HG03108 (cell line): ENCODE measurements around the gene PTGDS.
"Not testable (repeated sequence)": the region's sequence is repeated elsewhere in the genome, so short reads cannot be mapped to it uniquely, and the experiment has no call there.

ENCODE experiments used
- ATAC-seq: cut with Tn5 transposase; IDR thresholded peaks from one replicate; pipeline ENCODE4 v1.9.1; 2021; ENCODE audit warnings: moderate library complexity; ENCODE audit not compliant: unreplicated experiment

PTGDS gene

DNA sequence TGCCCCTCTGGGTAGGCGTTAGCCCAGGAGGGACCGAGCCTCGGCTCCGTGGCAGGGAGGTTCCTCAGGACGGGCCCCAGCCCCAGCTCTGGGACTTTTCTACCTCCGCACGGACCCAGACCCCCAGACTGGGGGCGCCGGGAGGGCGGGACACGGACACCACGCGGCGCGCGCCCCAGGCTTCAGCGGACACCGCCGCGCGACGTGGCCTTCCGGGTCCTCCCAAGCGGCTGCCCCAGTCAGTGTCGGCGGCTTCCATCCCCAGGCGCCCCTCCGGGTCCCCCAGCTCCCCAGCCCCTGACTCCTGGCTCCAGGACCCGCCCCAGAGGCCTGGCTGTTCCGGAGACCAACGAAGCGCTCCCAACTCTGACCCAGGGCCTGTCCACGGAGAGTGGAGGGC is 8.5 kb downstream of the PTGDS start:
- ATAC-seq: no peak

DNA sequence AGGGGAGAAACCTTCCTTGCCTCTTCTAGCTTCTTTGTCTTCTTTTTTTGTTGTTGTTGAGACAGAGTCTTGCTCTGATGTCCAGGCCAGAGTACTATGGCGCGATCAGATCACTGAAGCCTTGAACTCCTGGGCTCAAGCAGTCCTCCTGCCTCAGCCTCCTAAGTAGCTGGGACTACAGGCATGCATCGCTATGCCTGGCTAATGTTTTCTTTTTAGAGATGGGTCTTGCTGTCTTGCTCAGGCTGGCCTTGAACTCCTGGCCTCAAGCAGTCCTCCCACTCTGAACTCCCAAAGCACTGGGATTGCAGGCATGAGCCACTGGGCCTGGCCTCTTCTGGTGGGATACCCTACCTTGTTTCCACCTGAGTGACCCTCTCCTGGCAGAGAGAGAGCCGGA is 11.6 kb downstream of the PTGDS start:
- ATAC-seq: no peak

DNA sequence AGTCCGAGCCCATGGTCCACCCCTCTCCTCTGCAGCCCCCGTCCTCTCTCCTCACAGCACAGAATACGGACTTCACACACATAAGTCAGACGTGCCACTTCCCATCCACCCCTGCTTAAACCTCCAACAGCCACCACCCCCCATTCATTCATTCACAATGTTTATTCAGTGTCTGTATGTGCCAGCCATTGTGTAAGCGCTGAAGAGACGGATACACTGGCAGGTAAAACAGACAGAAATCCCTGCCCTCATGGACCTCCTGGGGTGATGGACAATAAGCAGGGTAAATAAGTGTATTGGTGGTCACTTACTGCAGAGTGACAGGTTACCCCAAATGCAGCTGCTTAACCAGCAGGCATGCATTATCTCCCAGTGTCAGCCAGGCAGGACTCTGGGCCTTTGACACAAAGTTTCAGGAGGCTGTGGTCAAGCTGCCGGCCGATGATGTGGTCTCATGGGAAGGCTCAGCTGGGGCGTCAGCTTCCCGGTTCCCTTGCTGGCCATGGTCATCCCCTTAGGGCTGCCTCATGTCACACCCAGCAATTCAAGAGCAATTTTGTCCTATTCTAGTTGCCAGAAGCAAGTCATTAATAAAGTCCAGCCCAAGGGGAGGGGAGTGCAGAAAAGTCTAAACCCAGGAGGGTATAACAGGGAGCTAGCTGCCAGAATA is 13.1 kb downstream of the PTGDS start:
- no peak for ATAC-seq

- peak; percentile 79 for ATAC-seq
These were observed 14.9 kb downstream of the PTGDS start, which contains the start of gene PAXX for GRCh38 chr9:136991993-136992818. Gene PAXX (plus strand): TSS chr9:136992422. CDS start chr9:136992444, 22 bp downstream.

GRCh38 chr9:136992819-136993369 is 15.6 kb downstream of the PTGDS start:
- ATAC-seq: no peak

DNA sequence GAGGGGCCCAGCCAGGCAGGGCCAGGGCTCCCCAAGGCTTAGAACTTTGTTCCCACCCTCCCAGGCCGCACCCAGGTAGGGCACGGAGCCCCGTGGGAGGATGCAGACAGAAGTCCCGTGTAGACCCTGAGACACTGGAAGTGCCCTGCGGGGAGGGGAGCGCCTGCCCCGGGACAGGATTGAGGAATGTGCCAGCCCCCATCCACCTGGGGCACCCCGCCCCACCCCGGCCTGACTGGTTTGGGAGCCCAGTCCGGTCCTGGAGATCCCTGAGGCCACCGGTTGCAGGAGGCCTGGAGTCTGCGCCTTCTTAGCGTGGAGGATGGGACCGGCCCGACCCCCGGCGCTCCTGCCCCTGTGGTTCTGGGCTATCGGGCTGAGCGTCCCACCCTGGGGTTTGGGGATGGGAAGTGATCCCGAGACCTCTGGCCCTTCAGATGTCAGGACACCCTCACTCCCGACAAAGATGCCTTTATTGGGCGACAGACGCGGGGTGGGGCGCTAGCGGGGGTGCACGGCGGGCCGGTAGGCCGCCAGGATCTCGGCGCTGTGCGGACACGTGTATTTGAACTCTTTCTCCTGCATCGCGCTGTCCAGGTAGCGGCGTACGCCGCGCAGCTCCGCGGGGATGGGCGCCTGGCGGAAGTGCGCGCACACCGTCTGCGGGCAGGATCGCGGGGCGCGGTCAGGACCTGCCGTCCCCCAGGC is 17.0 kb downstream of the PTGDS start:
- no peak for ATAC-seq

DNA sequence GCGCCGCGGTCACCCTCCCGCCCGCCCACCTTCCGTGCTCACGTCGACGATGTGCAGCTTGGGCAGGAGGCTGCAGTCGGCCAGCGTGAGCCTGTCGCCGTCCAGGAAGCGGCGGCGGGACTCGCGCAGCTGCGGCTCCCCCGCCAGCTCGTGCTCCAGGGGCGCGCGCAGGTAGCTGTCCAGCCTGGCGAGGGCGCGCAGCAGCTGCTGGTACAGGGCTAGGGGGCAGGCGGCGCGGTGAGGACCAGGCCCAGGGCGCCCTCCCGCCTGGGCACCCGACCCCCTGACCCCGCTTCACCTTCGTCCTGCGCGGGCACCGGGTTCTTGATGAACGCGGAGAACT is 17.6 kb downstream of the PTGDS start:
- no peak for ATAC-seq

DNA sequence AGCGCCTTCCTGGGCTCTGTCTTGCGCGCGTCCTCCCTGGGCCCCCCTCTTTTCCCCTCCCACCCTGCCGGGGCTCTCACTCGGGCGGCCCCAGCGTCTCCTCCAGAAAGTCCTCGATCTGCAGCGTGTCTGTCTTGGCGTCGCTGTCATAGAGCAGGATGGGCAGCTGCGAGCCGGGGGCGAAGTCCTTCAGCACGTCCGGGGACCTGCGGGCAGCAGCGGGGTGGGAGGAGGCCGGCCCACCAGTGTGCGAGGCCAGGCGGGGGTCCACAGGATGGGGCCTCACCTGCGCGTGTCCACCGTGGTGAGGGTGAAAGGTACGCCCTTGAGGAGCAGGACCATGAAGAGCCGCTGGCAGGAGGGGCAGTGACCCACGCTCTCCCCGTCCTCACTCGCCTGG is 18.1 kb downstream of the PTGDS start:
- ATAC-seq: no peak

DNA sequence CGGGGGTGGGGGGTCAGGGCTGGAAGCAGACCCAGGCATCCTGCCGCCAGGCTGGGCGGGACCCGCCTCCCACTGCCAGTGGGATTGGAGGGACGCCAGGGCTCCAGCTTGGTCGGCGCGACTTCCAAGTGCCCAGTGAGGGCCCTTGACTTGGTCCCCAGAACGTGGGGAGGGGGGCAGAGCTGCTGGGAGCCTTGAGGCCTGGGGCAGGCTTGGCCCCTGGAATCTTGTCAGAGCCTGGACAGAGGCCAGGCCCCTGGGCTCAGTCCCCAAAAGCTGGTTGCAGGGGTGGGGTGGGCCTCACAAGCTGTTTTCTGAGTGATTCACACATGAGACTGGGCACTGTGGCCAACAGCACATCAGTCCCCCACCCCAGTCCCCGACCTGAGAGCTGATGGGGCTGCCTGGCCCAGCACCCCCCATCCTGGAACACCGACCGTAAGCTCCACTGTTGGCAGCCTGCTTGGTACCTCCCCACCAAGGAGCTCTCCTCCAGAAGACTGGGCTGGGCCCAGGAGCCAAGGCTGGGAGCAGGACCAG is 18.5 kb downstream of the PTGDS start:
- ATAC-seq: no peak

- no peak for ATAC-seq
These were observed 19.3 kb downstream of the PTGDS start, which contains the start of gene CLIC3 for GRCh38 chr9:136996361-136997292. Gene CLIC3 (minus strand): TSS chr9:136996568. CDS start chr9:136996543, 25 bp downstream.

DNA sequence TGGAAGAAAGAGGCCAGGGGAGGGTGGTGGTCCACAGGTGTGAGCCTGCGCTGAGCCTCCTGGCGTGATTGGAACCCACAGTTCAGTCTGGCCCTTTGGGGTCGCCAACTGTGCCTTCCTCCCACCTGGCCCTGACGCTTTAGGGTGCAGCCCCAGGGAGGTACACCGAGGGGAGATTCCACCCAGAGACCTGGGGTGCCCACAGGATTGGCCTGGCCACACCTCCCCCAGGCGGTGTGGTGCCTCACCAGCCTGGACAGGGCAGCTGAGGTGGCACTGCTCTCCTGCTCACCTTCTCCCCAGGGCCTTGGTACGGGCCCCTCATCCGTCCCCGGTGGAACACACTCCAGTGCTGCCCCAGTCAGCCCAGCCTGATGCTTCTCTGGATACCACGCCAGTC is 20.1 kb downstream of the PTGDS start:
- no peak for ATAC-seq

GRCh38 chr9:136997830-136998234 is 20.5 kb downstream of the PTGDS start:
- ATAC-seq: no peak

GRCh38 chr9:137000177-137000930 is 23.1 kb downstream of the PTGDS start:
- ATAC-seq: peak; percentile 78

- ATAC-seq: no peak
These were observed 24.7 kb downstream of the PTGDS start for GRCh38 chr9:137001857-137002645.

- no peak for ATAC-seq
These were observed 25.3 kb downstream of the PTGDS start for GRCh38 chr9:137002646-137003041.

- ATAC-seq: not testable (repeated sequence)
These were observed 27.0 kb downstream of the PTGDS start for GRCh38 chr9:137004285-137004684.

GRCh38 chr9:137006116-137007003 is 29.1 kb downstream of the PTGDS start:
- ATAC-seq: no peak
